Measurements from ENCODE around the gene BRIX1.

DNA sequence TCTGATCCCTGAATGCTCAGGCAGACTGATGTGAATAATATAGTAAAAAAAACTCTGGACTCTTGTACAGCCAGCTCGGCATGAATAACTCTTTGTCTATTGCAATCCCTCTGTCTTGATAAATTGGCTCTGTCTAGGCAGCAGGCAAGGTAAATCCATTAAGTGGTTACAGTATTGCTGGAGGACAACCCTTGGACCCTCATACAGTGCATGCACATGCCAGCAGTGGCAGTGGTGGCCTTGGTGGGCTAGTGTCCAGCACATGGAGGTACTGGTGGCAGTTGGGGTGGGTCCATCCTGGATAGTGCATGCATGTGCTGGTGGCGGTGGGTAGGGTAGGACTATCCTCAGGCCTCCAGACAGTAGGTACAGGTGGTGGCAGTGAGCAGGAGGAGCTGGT, 52.7 kb downstream of the BRIX1 start:
- TF ChIP-seq, protein P1, sequence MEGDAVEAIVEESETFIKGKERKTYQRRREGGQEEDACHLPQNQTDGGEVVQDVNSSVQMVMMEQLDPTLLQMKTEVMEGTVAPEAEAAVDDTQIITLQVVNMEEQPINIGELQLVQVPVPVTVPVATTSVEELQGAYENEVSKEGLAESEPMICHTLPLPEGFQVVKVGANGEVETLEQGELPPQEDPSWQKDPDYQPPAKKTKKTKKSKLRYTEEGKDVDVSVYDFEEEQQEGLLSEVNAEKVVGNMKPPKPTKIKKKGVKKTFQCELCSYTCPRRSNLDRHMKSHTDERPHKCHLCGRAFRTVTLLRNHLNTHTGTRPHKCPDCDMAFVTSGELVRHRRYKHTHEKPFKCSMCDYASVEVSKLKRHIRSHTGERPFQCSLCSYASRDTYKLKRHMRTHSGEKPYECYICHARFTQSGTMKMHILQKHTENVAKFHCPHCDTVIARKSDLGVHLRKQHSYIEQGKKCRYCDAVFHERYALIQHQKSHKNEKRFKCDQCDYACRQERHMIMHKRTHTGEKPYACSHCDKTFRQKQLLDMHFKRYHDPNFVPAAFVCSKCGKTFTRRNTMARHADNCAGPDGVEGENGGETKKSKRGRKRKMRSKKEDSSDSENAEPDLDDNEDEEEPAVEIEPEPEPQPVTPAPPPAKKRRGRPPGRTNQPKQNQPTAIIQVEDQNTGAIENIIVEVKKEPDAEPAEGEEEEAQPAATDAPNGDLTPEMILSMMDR (conservative IDR thresholded peaks at IDR 0.05; ENCODE audit: low read depth, low read length) = no peak
- no peak for TF ChIP-seq EZH2 (IDR thresholded peaks at IDR 0.05; ENCODE audit: borderline replicate concordance, low read depth, low read length, poor library complexity, severe bottlenecking)
